NCI-H2227 (cell line): ENCODE measurements around the gene MAP2K6.

Experiments
- DNase-seq: peaks from one replicate; lab custom pipeline; 2025; ENCODE audit not compliant: unreplicated experiment; lab: John Stamatoyannopoulos, UW

MAP2K6 gene

GRCh38 chr17:69528035-69528434, 113.5 kb downstream of the MAP2K6 start:
- no peak for DNase-seq

GRCh38 chr17:69533481-69534234, 119.2 kb downstream of the MAP2K6 start:
- DNase-seq = no peak

- no peak for DNase-seq
Observed at GRCh38 chr17:69534235-69534621, 119.7 kb downstream of the MAP2K6 start.

- DNase-seq = no peak
Observed at GRCh38 chr17:69535016-69535570, 120.6 kb downstream of the MAP2K6 start.

GRCh38 chr17:69538795-69539194, 124.3 kb downstream of the MAP2K6 start:
- DNase-seq = no peak

- DNase-seq = no peak
Observed at GRCh38 chr17:69539274-69539673, 124.8 kb downstream of the MAP2K6 start.

GRCh38 chr17:69539781-69540319, 125.4 kb downstream of the MAP2K6 start:
- DNase-seq = no peak

- DNase-seq = no peak
Observed at GRCh38 chr17:69540356-69540755, 125.9 kb downstream of the MAP2K6 start.

GRCh38 chr17:69547230-69547629, 132.7 kb downstream of the MAP2K6 start:
- no peak for DNase-seq

GRCh38 chr17:69547947-69548346, 133.4 kb downstream of the MAP2K6 start:
- DNase-seq = no peak

- DNase-seq = no peak
Observed at GRCh38 chr17:69551212-69552010, 136.9 kb downstream of the MAP2K6 start.

- DNase-seq = no peak
Observed at GRCh38 chr17:69552986-69553667, 138.6 kb downstream of the MAP2K6 start.

- no peak for DNase-seq
Observed at GRCh38 chr17:69555056-69555455, 140.6 kb downstream of the MAP2K6 start.

GRCh38 chr17:69557339-69557738, 142.8 kb downstream of the MAP2K6 start:
- DNase-seq = no peak

GRCh38 chr17:69558796-69559195, 144.3 kb downstream of the MAP2K6 start:
- DNase-seq = no peak

GRCh38 chr17:69560987-69561441, 146.5 kb downstream of the MAP2K6 start:
- no peak for DNase-seq

- DNase-seq = no peak
Observed at GRCh38 chr17:69561462-69561861, 147.0 kb downstream of the MAP2K6 start.

GRCh38 chr17:69565447-69565846, 150.9 kb downstream of the MAP2K6 start:
- no peak for DNase-seq

GRCh38 chr17:69567130-69567529, 152.6 kb downstream of the MAP2K6 start:
- DNase-seq = no peak

- no peak for DNase-seq
Observed at GRCh38 chr17:69572747-69573146, 158.2 kb downstream of the MAP2K6 start.

GRCh38 chr17:69573396-69573795, 158.9 kb downstream of the MAP2K6 start:
- no peak for DNase-seq
